HepG2 (cell line): ENCODE data around the gene PCBD2. TPM values are rescaled to one million over a fixed set of nuclear protein-coding genes. Genes with fewer than 3 reads are reported as not detected.
A peak's percentile ranks its signal among the peaks of the same experiment; 100 is the strongest.

Source experiments
- BORCS8-MEF2B ChIP-seq: sonication (generic); formaldehyde crosslinking; IDR thresholded peaks from 2 replicates; pipeline ENCODE4 v1.8.0; 2022; ENCODE audit warnings: mild to moderate bottlenecking, missing genetic modification reagents
- CENPT ChIP-seq: sonication (generic); formaldehyde crosslinking; IDR thresholded peaks from 2 replicates; pipeline ENCODE4 v1.8.0; 2022; ENCODE audit warnings: low read depth, mild to moderate bottlenecking, moderate library complexity, missing genetic modification reagents
- EHMT2 ChIP-seq: fragments of 200-600 bp; sonication (generic); IDR thresholded peaks from 2 replicates; pipeline ENCODE4 v1.7.0; 2017; ENCODE audit warnings: antibody characterized with exemption, low read depth, low read length, borderline replicate concordance
- HMG20B ChIP-seq: conservative IDR thresholded peaks from 2 replicates; pipeline ENCODE4 v1.6.1; 2016; ENCODE audit warnings: missing genetic modification reagents, missing compliant biosample characterization
- HOXA9 ChIP-seq: sonication (generic); formaldehyde crosslinking; IDR thresholded peaks from 2 replicates; pipeline ENCODE4 v1.8.1; 2022; ENCODE audit warnings: missing genetic modification reagents, mild to moderate bottlenecking, moderate library complexity, borderline replicate concordance
- MAX ChIP-seq: IDR thresholded peaks from 2 replicates; pipeline ENCODE4 v1.6.1; 2012; ENCODE audit warnings: inconsistent platforms
- MIXL1 ChIP-seq: IDR thresholded peaks from 2 replicates; pipeline ENCODE4 v1.6.1; 2016
- MTA3 ChIP-seq: sonication (generic); formaldehyde crosslinking; IDR thresholded peaks from 2 replicates; pipeline ENCODE4 v1.4.0; 2020; ENCODE audit warnings: missing genetic modification reagents
- PHF8 ChIP-seq: sonication (generic); formaldehyde crosslinking; IDR thresholded peaks from 2 replicates; pipeline ENCODE4 v1.5.0; 2020; ENCODE audit warnings: missing genetic modification reagents
- POLR2AphosphoS2 ChIP-seq: IDR thresholded peaks from 2 replicates; pipeline ENCODE4 v1.6.1; 2011; ENCODE audit warnings: low read depth, low read length, improper control_type of control experiment
- SOX5 ChIP-seq: IDR thresholded peaks from 2 replicates; pipeline ENCODE4 v1.6.1; 2016; ENCODE audit warnings: borderline replicate concordance
- TGIF2 ChIP-seq: IDR thresholded peaks from 2 replicates; pipeline ENCODE4 v1.6.1; 2016; ENCODE audit warnings: control low read depth, missing compliant biosample characterization
- ZBTB10 ChIP-seq: sonication (generic); formaldehyde crosslinking; IDR thresholded peaks from 2 replicates; pipeline ENCODE4 v1.4.0; 2020; ENCODE audit warnings: missing genetic modification reagents, borderline replicate concordance
- ZFP1 ChIP-seq: IDR thresholded peaks from 2 replicates; pipeline ENCODE4 v1.6.1; 2016
- ZNF143 ChIP-seq: sonication (generic); formaldehyde crosslinking; IDR thresholded peaks from 2 replicates; pipeline ENCODE4 v1.4.0; 2020; ENCODE audit warnings: missing genetic modification reagents
- ZNF24 ChIP-seq: fragments of 450-650 bp; IDR thresholded peaks from 2 replicates; pipeline ENCODE4 v1.6.1; 2017; ENCODE audit warnings: antibody characterized with exemption, mild to moderate bottlenecking
- ZNF44 ChIP-seq: sonication (generic); formaldehyde crosslinking; IDR thresholded peaks from 2 replicates; pipeline ENCODE4 v1.5.1; 2020; ENCODE audit warnings: mild to moderate bottlenecking, missing genetic modification reagents
- ZNF441 ChIP-seq: sonication (generic); formaldehyde crosslinking; IDR thresholded peaks from 2 replicates; pipeline ENCODE4 v1.7.0; 2021; ENCODE audit warnings: missing genetic modification reagents, borderline replicate concordance
- ZSCAN21 ChIP-seq: sonication (generic); formaldehyde crosslinking; IDR thresholded peaks from 2 replicates; pipeline ENCODE4 v1.8.0; 2022; ENCODE audit warnings: mild to moderate bottlenecking, missing genetic modification reagents, moderate library complexity, borderline replicate concordance
- ZSCAN5A ChIP-seq: sonication (generic); formaldehyde crosslinking; IDR thresholded peaks from 2 replicates; pipeline ENCODE4 v1.8.0; 2022; ENCODE audit warnings: mild to moderate bottlenecking, missing genetic modification reagents, borderline replicate concordance
- polyA plus RNA-seq, 8 experiments: library from polyadenylated mRNA; depleted of rRNA in 3 of 8; stranded (reverse) in 7 of 8; unstranded in 1 of 8; fragments of >200 nt; fragmentation: Illumina TruSeq in 4 of 8; extraction: Trizol in 4 of 8; gene quantifications; 2 replicates each; pipeline versions ENCODE4 v1.2.1 to v1.2.3, GENCODE V29; 2011 to 2016; ENCODE audit warnings: low read depth in 4 of 8, missing spikeins in 1 of 8, mixed read lengths in 1 of 8; ENCODE audit not compliant: insufficient read depth in 1 of 8
- total RNA-seq, 5 experiments: library from RNA; depleted of rRNA; stranded (reverse); fragments of >200 nt; fragmentation: Illumina TruSeq; extraction: Trizol; gene quantifications; 2 replicates each; pipeline ENCODE4 v1.2.3, GENCODE V29; 2016; ENCODE audit warnings: low read depth in 1 of 5
- TF ChIP-seq, protein P1 (sequence below): sonication (generic); formaldehyde crosslinking; IDR thresholded peaks from 2 replicates; pipeline ENCODE4 v1.8.0; 2022; ENCODE audit warnings: mild to moderate bottlenecking, missing genetic modification reagents, moderate library complexity
- TF ChIP-seq, protein P2 (sequence below): IDR thresholded peaks from 2 replicates; pipeline ENCODE4 v1.6.1; 2012; ENCODE audit warnings: low read length, improper control_type of control experiment

Gene PCBD2
- total and polyA plus RNA-seq, 2 of the 13 experiments (the other 11 are each of a cell fraction or from before 2014, with no cell fraction given): 5.5 to 12.0 TPM

DNA sequence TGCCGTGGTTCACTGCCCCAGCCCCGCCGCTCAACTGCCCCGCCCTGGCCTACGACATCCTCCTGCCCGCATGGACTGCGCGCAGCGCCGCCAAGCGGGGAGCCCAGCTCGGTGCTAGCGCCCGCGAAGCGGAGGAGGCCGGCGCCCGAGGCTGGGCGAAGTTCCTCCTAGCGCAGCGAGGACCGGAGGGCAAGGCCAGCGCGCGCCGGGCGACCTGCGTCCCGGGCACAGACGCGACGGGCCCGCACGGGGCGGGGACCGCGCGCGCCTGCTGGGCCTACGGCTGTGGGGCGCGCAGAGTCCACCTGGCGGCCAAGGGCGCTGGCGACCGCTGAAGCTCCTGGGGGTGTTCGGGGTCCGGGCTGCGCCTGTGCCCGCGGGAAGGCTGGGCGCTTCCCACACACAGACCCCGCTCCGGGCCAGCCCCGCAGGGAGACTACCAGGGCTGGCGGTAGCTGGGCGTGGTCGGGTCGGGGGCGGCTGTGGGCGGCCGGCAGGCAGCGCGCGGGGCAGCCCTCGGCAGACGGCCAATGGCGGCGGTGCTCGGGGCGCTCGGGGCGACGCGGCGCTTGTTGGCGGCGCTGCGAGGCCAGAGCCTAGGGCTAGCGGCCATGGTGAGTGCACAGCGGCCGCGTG is at the start of gene PCBD2 (continued):
- TF ChIP-seq ZBTB10 (CRISPR knock-in tag): no peak
- no peak for TF ChIP-seq CENPT (CRISPR knock-in tag)
- no peak for TF ChIP-seq MTA3
- 0 out of 2 replicates have a peak, but pooled peaks have one; percentile 19 for TF ChIP-seq TGIF2
- TF ChIP-seq ZNF44 (CRISPR knock-in tag): peak; percentile 87; the same call in 1 of the 2 replicates
- no peak for TF ChIP-seq ZNF143 (CRISPR knock-in tag)
- TF ChIP-seq ZNF24: 0 out of 2 replicates have a peak, but pooled peaks have one; percentile 66
- TF ChIP-seq MIXL1 (CRISPR knock-in tag): peak; percentile 60
- TF ChIP-seq SOX5 (CRISPR knock-in tag): no peak; the same call in 1 of the 2 replicates
- no peak for TF ChIP-seq POLR2AphosphoS2
- TF ChIP-seq EHMT2: no peak
- no peak for TF ChIP-seq ZSCAN5A
- TF ChIP-seq HOXA9 (CRISPR knock-in tag): peak; percentile 76; the same call in 1 of the 2 replicates
- TF ChIP-seq HMG20B (CRISPR knock-in tag): no peak
- 0 out of 2 replicates have a peak, but pooled peaks have one; percentile 53 for TF ChIP-seq ZFP1
- TF ChIP-seq PHF8: peak; percentile 78
- peak; percentile 84 for TF ChIP-seq MAX
- TF ChIP-seq, protein P1, sequence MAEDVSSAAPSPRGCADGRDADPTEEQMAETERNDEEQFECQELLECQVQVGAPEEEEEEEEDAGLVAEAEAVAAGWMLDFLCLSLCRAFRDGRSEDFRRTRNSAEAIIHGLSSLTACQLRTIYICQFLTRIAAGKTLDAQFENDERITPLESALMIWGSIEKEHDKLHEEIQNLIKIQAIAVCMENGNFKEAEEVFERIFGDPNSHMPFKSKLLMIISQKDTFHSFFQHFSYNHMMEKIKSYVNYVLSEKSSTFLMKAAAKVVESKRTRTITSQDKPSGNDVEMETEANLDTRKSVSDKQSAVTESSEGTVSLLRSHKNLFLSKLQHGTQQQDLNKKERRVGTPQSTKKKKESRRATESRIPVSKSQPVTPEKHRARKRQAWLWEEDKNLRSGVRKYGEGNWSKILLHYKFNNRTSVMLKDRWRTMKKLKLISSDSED: no peak
- TF ChIP-seq, protein P2, sequence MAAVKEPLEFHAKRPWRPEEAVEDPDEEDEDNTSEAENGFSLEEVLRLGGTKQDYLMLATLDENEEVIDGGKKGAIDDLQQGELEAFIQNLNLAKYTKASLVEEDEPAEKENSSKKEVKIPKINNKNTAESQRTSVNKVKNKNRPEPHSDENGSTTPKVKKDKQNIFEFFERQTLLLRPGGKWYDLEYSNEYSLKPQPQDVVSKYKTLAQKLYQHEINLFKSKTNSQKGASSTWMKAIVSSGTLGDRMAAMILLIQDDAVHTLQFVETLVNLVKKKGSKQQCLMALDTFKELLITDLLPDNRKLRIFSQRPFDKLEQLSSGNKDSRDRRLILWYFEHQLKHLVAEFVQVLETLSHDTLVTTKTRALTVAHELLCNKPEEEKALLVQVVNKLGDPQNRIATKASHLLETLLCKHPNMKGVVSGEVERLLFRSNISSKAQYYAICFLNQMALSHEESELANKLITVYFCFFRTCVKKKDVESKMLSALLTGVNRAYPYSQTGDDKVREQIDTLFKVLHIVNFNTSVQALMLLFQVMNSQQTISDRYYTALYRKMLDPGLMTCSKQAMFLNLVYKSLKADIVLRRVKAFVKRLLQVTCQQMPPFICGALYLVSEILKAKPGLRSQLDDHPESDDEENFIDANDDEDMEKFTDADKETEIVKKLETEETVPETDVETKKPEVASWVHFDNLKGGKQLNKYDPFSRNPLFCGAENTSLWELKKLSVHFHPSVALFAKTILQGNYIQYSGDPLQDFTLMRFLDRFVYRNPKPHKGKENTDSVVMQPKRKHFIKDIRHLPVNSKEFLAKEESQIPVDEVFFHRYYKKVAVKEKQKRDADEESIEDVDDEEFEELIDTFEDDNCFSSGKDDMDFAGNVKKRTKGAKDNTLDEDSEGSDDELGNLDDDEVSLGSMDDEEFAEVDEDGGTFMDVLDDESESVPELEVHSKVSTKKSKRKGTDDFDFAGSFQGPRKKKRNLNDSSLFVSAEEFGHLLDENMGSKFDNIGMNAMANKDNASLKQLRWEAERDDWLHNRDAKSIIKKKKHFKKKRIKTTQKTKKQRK: no peak
- 0 out of 2 replicates have a peak, but pooled peaks have one; percentile 16 for TF ChIP-seq ZNF441 (CRISPR knock-in tag)
- TF ChIP-seq BORCS8-MEF2B (CRISPR knock-in tag): no peak; the same call in 1 of the 2 replicates
- peak; percentile 88 for TF ChIP-seq ZSCAN21 (CRISPR knock-in tag)
